OCI-LY3 (cell line): ENCODE data around the gene WDR48.

Experiments used
- EZH2phosphoT487 ChIP-seq: fragments of 200-600 bp; shearing (Covaris generic); IDR thresholded peaks from 2 replicates; pipeline ENCODE4 v1.6.1; 2018; ENCODE audit warnings: antibody characterized with exemption, mixed run types, low read depth
- TF ChIP-seq, protein P1 (sequence below): fragments of 200-600, 300-600 bp; sonication (generic); IDR thresholded peaks from 2 replicates; pipeline ENCODE4 v1.5.1; 2014; ENCODE audit warnings: antibody characterized with exemption, low read length, low read depth

- TF ChIP-seq, protein P1, sequence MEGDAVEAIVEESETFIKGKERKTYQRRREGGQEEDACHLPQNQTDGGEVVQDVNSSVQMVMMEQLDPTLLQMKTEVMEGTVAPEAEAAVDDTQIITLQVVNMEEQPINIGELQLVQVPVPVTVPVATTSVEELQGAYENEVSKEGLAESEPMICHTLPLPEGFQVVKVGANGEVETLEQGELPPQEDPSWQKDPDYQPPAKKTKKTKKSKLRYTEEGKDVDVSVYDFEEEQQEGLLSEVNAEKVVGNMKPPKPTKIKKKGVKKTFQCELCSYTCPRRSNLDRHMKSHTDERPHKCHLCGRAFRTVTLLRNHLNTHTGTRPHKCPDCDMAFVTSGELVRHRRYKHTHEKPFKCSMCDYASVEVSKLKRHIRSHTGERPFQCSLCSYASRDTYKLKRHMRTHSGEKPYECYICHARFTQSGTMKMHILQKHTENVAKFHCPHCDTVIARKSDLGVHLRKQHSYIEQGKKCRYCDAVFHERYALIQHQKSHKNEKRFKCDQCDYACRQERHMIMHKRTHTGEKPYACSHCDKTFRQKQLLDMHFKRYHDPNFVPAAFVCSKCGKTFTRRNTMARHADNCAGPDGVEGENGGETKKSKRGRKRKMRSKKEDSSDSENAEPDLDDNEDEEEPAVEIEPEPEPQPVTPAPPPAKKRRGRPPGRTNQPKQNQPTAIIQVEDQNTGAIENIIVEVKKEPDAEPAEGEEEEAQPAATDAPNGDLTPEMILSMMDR: no peak
- TF ChIP-seq EZH2phosphoT487: no peak
These were observed 46.7 kb downstream of the WDR48 start for GRCh38 chr3:39098473-39099000.
